ENCODE data around the gene KRTAP9-7.

KRTAP9-7 gene

DNA sequence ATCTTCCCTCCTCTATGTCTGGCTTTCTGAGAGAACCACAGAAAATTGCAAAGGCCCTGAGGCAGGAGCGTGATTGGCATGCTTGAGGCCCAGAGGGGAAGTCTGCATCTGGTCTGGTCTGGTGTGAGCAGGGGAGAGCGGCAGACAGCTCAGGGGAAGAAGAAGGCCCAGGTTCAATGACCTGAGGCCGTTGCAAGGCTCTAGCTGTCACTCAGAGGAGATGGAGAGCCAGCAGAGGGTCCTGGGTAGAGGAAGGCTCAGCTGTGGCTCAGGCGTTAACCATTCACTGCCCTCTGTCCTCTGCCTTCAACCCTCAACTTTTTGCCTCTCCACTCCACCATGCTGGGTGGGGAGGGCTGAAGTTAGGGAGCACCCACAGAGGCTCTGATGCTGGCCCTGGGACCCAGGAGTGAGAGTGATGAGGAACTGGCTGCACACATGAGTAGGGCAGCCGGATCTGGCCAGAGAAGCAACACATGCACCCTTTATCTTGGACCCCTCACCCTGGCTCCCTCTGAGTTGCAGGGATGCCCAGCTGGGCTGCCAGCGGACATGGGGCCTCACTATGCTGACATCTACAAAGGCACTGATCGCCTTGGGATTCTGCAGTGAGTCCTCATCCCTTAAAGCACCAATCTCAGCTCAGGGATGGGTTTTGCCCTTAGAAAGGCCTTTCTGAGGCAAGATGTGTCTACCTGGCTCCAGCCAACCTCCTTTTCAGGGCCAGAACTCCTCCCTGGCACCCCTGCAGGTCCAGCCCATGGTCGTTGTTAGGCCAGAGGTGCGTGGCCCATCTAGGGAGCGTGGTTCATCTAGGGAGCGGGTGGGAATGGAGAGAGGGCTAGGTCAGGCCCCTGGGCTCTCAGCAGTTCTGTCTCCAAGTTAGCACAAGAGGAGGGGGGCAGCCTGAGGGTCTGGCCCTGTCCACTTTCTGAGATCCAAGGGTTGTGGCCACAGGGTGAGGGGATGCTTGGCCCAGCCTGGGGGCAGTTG lies 47.7 kb downstream of the KRTAP9-7 start:
- DNase-seq: no peak

DNA sequence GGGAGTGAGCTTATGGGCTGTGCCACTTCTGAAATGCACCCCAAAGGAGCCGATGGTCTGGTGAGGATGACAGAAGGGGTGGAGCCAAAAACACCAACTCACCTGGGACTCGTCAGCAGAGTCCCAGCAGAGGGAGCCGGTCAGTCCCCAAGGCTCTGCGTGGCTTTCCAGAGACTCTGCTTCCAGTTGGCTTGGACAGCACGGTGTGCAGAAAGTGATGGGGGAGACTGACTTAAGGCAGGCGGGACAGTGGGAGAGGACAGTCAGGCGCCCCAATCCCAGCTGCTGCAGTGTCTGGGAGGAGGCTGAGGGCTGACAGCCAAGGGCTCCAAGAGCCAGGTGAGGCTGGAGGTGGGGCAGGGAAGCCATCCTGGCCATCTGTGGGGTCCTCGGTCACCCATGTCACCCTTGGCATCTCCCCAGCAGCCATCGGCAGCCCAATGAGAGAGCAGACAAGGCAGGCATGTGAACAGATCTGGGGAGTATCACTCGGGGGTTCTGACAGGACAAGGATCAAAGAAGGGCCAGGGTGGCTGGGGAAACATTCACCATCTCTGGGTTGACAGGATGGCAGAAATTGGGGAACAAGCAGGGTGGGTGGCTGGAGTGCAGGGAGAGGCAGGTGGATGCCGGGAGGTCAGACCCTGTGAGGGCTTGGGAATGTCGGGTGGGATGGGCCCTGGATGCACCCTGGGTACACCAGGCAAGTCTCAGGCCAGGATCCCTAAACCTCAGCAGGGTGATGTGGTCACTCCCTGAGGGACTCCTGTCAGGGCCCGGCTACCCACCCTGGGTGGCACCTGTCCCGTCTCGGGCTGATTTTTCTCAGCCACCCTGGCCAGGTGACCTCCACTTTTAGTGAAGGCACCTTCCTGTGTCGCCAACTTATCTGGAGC lies 48.9 kb downstream of the KRTAP9-7 start:
- no peak for DNase-seq

DNA sequence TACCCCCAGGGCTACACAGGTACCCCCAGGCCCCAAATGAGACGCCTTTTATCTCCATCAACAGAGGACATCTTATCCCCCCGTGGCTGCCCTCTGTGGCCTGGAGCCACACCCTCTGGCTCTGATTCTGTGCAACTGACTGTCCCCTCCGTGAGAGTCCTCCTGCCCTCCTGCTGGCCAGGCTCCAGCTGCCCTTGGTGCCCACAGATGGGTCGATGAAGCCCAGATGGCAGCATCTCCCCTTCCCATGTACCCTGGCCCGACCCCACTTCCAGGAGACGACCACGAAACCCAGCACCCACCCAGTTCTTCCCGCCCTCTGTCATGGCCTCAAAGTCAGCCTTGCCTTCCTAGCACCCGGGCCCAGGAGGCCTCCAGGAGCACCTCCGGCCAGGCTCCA lies 49.6 kb downstream of the KRTAP9-7 start:
- no peak for DNase-seq

DNA sequence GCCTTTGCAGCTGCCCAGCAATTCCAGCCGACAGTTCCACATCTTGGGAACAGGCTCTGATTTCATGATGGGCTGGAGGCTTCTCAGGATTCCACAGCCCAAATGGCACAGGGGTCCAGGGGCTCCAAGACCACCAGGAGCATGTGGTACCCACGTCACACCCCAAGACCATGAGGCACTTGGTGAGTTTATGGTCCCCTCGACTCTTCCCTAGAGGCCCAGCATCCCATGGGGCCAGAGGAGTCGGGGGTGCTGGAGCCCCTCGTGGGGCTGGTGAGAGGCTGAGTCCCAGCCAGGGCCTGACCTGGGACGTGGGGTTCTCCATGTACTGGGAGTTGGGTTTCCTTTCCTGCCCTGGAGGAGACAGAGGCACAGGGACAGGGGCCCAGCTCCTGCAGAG lies 50.1 kb downstream of the KRTAP9-7 start:
- DNase-seq: no peak
